Activated CD4-positive, alpha-beta T cell treated with anti-CD3 and anti-CD28 coated beads, Interleukin-2, Interleukin-4, amounts not matched to agents 100 ng/mL and 50 ng/mL, durations not matched to agents 16 hours and 8 hours (primary cell): ENCODE results near the gene PPFIA4.

Experiments used
- DNase-seq: peaks from one replicate; pipeline ENCODE4 v3.0.0-alpha.2; 2020; ENCODE audit warnings: low spot score

Gene PPFIA4

GRCh38 chr1:203099805-203100515 is 73.7 kb downstream of the PPFIA4 start:
- DNase-seq, result no peak

- DNase-seq, result no peak
Observed at GRCh38 chr1:203100516-203100869, 74.2 kb downstream of the PPFIA4 start.

GRCh38 chr1:203101813-203102634 is 75.7 kb downstream of the PPFIA4 start:
- no peak for DNase-seq

GRCh38 chr1:203103216-203103615 is 76.9 kb downstream of the PPFIA4 start:
- no peak for DNase-seq

GRCh38 chr1:203103829-203104495 is 77.7 kb downstream of the PPFIA4 start:
- DNase-seq, result no peak

- DNase-seq, result no peak
Observed at GRCh38 chr1:203104789-203105390, 78.6 kb downstream of the PPFIA4 start.

- no peak for DNase-seq
Observed at GRCh38 chr1:203112475-203112874, 86.2 kb downstream of the PPFIA4 start.

GRCh38 chr1:203113308-203113707 is 87.0 kb downstream of the PPFIA4 start:
- DNase-seq, result no peak

- DNase-seq, result no peak
Observed at GRCh38 chr1:203114202-203114601, 87.9 kb downstream of the PPFIA4 start.

GRCh38 chr1:203116091-203116820 is 90.0 kb downstream of the PPFIA4 start:
- DNase-seq, result no peak

- DNase-seq, result peak; percentile 30
Observed at GRCh38 chr1:203117611-203118575, 91.6 kb downstream of the PPFIA4 start.

- no peak for DNase-seq
Observed at GRCh38 chr1:203120325-203121153, 94.2 kb downstream of the PPFIA4 start.

- no peak for DNase-seq
Observed at GRCh38 chr1:203121186-203122015, 95.1 kb downstream of the PPFIA4 start.

GRCh38 chr1:203122159-203122558 is 95.9 kb downstream of the PPFIA4 start:
- DNase-seq, result no peak

- no peak for DNase-seq
Observed at GRCh38 chr1:203124011-203124410, 97.7 kb downstream of the PPFIA4 start.

GRCh38 chr1:203124546-203125317 is 98.4 kb downstream of the PPFIA4 start:
- no peak for DNase-seq

GRCh38 chr1:203126151-203126865 is 100.0 kb downstream of the PPFIA4 start:
- no peak for DNase-seq
